GM23338 (cell line): ENCODE measurements around the gene CFAP299. TPM values are rescaled to one million over a fixed set of nuclear protein-coding genes. Genes with fewer than 3 reads are reported as not detected.

ENCODE experiments used
- ATAC-seq: fragments of 200-7000 bp; cut with Tn5 transposase; 3 replicates; pipeline ENCODE4 v1.9.1; 2020
- DNase-seq: peaks from one replicate; pipeline ENCODE4 v3.0.0-alpha.2; 2015; ENCODE audit warnings: low spot score
- H2AFZ ChIP-seq: fragments of 200-600 bp; sonication (generic); 2 replicates; pipeline ENCODE4 v1.8.0; 2016; ENCODE audit warnings: antibody characterized with exemption, mild to moderate bottlenecking, moderate library complexity
- H3F3A ChIP-seq: fragments of 200-600 bp; sonication (generic); replicated peaks from 2 replicates; pipeline ENCODE4 v1.8.0; 2017; ENCODE audit warnings: antibody characterized with exemption, mixed run types, low read depth
- H3K27ac ChIP-seq: fragments of 200-600 bp; sonication (generic); 2 replicates; pipeline ENCODE4 v1.6.1; 2016; ENCODE audit warnings: low read depth
- H3K27me3 ChIP-seq: fragments of 200-600 bp; sonication (generic); 2 replicates; pipeline ENCODE4 v1.8.0; 2016; ENCODE audit warnings: mild to moderate bottlenecking, mixed run types, moderate library complexity; ENCODE audit not compliant: insufficient read depth
- H3K36me3 ChIP-seq: fragments of 200-600 bp; sonication (generic); 2 replicates; pipeline ENCODE4 v1.8.0; 2016; ENCODE audit warnings: mild to moderate bottlenecking; ENCODE audit not compliant: insufficient read depth
- H3K4me1 ChIP-seq: fragments of 200-600 bp; sonication (generic); 2 replicates; pipeline ENCODE4 v1.8.0; 2016; ENCODE audit warnings: mild to moderate bottlenecking, moderate library complexity; ENCODE audit not compliant: insufficient read depth
- H3K4me2 ChIP-seq: fragments of 200-600 bp; sonication (generic); 2 replicates; pipeline ENCODE4 v1.7.1; 2017; ENCODE audit warnings: mixed run types
- H3K4me3 ChIP-seq: fragments of 200-600 bp; sonication (generic); 2 replicates; pipeline ENCODE4 v1.6.1; 2016; ENCODE audit warnings: mixed run types
- H3K79me2 ChIP-seq: fragments of 200-600 bp; sonication (generic); replicated peaks from 2 replicates; pipeline ENCODE4 v1.8.0; 2017; ENCODE audit warnings: mild to moderate bottlenecking; ENCODE audit not compliant: insufficient read depth
- H3K9me2 ChIP-seq: fragments of 200-600 bp; sonication (generic); 2 replicates; pipeline ENCODE4 v1.8.0; 2017; ENCODE audit not compliant: insufficient read depth
- H4K20me1 ChIP-seq: fragments of 200-600 bp; sonication (generic); replicated peaks from 2 replicates; pipeline ENCODE4 v1.8.0; 2017; ENCODE audit warnings: mild to moderate bottlenecking; ENCODE audit not compliant: insufficient read depth
- H3K27ac Mint-ChIP-seq: 2 replicates; pipeline ENCODE4 v1.8.0; 2020; ENCODE audit warnings: inconsistent platforms, mild to moderate bottlenecking, moderate library complexity, mixed read lengths
- H3K27me3 Mint-ChIP-seq: 3 replicates; pipeline ENCODE4 v1.8.0; 2022; ENCODE audit warnings: low read depth, mild to moderate bottlenecking, moderate library complexity, mixed read lengths, inconsistent platforms; ENCODE audit not compliant: insufficient read depth, poor library complexity
- H3K36me3 Mint-ChIP-seq: 3 replicates; pipeline ENCODE4 v1.8.0; 2021; ENCODE audit warnings: low read depth, mild to moderate bottlenecking, inconsistent platforms, moderate library complexity, mixed read lengths
- H3K4me1 Mint-ChIP-seq: 3 replicates; pipeline ENCODE4 v1.8.0; 2020; ENCODE audit warnings: mild to moderate bottlenecking, inconsistent platforms, mixed read lengths
- H3K4me3 Mint-ChIP-seq: 3 replicates; pipeline ENCODE4 v1.8.0; 2021; ENCODE audit warnings: moderate library complexity, mild to moderate bottlenecking, inconsistent platforms, mixed read lengths
- H3K9me3 Mint-ChIP-seq: 3 replicates; pipeline ENCODE4 v1.8.0; 2020; ENCODE audit warnings: moderate library complexity, mild to moderate bottlenecking, inconsistent platforms, mixed read lengths
- CREB1 ChIP-seq: fragments of 250-450 bp; sonication (Bioruptor Pico); IDR thresholded peaks from 2 replicates; pipeline ENCODE4 v1.5.0; 2020; ENCODE audit warnings: low read depth, mild to moderate bottlenecking, moderate library complexity
- EZH2 ChIP-seq: fragments of 200-600 bp; sonication (generic); IDR thresholded peaks from one replicate; pipeline ENCODE4 v1.8.0; 2017; ENCODE audit warnings: antibody characterized with exemption, mild to moderate bottlenecking, low read depth; ENCODE audit not compliant: unreplicated experiment
- EZH2phosphoT487 ChIP-seq: fragments of 200-600 bp; sonication (generic); IDR thresholded peaks from one replicate; pipeline ENCODE4 v1.8.1; 2018; ENCODE audit warnings: antibody characterized with exemption; ENCODE audit not compliant: unreplicated experiment
- JUNB ChIP-seq: IDR thresholded peaks from one replicate; pipeline ENCODE4 v1.6.1; 2016; ENCODE audit warnings: antibody characterized with exemption; ENCODE audit not compliant: unreplicated experiment
- NANOG ChIP-seq: IDR thresholded peaks from 2 replicates; pipeline ENCODE4 v1.6.1; 2016; ENCODE audit warnings: antibody characterized with exemption, borderline replicate concordance
- POLR2AphosphoS5 ChIP-seq: IDR thresholded peaks from 2 replicates; pipeline ENCODE4 v1.6.1; 2016; ENCODE audit warnings: antibody characterized with exemption, low read depth
- STAT1 ChIP-seq: IDR thresholded peaks from one replicate; pipeline ENCODE4 v1.6.1; 2016; ENCODE audit warnings: antibody characterized with exemption; ENCODE audit not compliant: unreplicated experiment
- ZNF114 ChIP-seq: fragments of 250-450 bp; sonication (Bioruptor Pico); IDR thresholded peaks from 2 replicates; pipeline ENCODE4 v1.5.0; 2020; ENCODE audit warnings: mild to moderate bottlenecking, moderate library complexity
- ZNF331 ChIP-seq: fragments of 250-450 bp; sonication (Bioruptor Pico); IDR thresholded peaks from 2 replicates; pipeline ENCODE4 v1.5.0; 2020; ENCODE audit warnings: low read depth, mild to moderate bottlenecking, moderate library complexity
- polyA plus RNA-seq: library from polyadenylated mRNA; unstranded; fragments of >200 nt; fragmentation: Nextera tagmentation; extraction: Ambion mirVana; gene quantifications from 2 replicates; pipeline ENCODE4 v1.2.1, GENCODE V29; 2016
- total RNA-seq: library from RNA; depleted of rRNA; stranded (reverse); fragments of >200 nt; shearing (Covaris generic); gene quantifications from 2 replicates; pipeline ENCODE4 v1.2.3, GENCODE V29; 2014
- TF ChIP-seq, protein P1 (sequence below): IDR thresholded peaks from 2 replicates; pipeline ENCODE4 v1.6.1; 2016; ENCODE audit warnings: antibody characterized with exemption
- TF ChIP-seq, protein P2 (sequence below): fragments of 250-450 bp; sonication (Bioruptor Pico); IDR thresholded peaks from 2 replicates; pipeline ENCODE4 v1.5.0; 2020; ENCODE audit warnings: mild to moderate bottlenecking, moderate library complexity
- TF ChIP-seq, protein P3 (sequence below): IDR thresholded peaks from one replicate; pipeline ENCODE4 v1.6.1; 2018; ENCODE audit warnings: antibody characterized with exemption; ENCODE audit not compliant: unreplicated experiment

CFAP299 gene
- total and polyA plus RNA-seq, 2 experiments from 2014 or later = not detected

DNA sequence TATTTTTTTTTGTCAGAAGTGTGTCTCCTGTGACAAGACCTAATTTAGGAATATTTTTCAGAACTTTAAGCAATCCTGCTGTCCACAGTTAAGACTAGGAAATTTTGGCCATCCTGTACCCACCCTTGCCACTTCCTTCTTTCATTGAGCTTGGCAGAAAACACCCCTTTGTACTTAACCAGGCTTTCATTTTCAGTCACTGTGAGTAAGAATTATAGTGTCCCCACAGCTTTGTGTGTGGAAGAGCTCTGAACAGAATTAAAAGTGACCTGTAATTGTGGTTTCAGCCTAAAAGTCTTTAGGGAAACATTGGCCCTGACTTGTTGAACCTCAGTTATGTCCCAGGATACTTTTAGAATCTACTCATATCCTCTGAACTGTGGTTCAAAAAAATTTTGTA is 541.3 kb downstream of the CFAP299 start:
- Histone ChIP-seq H3K27me3 (no peaks in the 10 kb centered on the region), H4K20me1 (no peaks in the 10 kb centered on the region), H3F3A (no peaks in the 10 kb centered on the region), H3K79me2 (no peaks in the 10 kb centered on the region), H2AFZ (no peak overlapping the region), H3K4me1 (no peaks in the 10 kb centered on the region), H3K36me3 (no peaks in the 10 kb centered on the region), H3K27ac (no peak overlapping the region), H3K4me2 (no peak overlapping the region), H3K4me3 (no peak overlapping the region), H3K9me2 (no peaks in the 10 kb centered on the region; the same call in 1 of the 2 replicates)
- Mint-ChIP-seq H3K4me3 (no peak overlapping the region), H3K27ac (no peak overlapping the region), H3K9me3 (no peaks in the 10 kb centered on the region), H3K4me1 (peaks cover 4% of the 10 kb centered on the region; the same call in 2 of the 3 replicates), H3K36me3 (no peaks in the 10 kb centered on the region), H3K27me3 (peaks cover 2% of the 10 kb centered on the region)
- ATAC-seq (no peak), DNase-seq (no peak)
- TF ChIP-seq, protein P1, sequence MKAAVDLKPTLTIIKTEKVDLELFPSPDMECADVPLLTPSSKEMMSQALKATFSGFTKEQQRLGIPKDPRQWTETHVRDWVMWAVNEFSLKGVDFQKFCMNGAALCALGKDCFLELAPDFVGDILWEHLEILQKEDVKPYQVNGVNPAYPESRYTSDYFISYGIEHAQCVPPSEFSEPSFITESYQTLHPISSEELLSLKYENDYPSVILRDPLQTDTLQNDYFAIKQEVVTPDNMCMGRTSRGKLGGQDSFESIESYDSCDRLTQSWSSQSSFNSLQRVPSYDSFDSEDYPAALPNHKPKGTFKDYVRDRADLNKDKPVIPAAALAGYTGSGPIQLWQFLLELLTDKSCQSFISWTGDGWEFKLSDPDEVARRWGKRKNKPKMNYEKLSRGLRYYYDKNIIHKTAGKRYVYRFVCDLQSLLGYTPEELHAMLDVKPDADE = no peak
- TF ChIP-seq CREB1 (no peak), STAT1 (no peak), JUNB (no peak), ZNF114 (CRISPR knock-in tag) (no peak), EZH2 (no peak), NANOG (no peak), EZH2phosphoT487 (no peak), POLR2AphosphoS5 (no peak), ZNF331 (CRISPR knock-in tag) (no peak)
- TF ChIP-seq, protein P2, sequence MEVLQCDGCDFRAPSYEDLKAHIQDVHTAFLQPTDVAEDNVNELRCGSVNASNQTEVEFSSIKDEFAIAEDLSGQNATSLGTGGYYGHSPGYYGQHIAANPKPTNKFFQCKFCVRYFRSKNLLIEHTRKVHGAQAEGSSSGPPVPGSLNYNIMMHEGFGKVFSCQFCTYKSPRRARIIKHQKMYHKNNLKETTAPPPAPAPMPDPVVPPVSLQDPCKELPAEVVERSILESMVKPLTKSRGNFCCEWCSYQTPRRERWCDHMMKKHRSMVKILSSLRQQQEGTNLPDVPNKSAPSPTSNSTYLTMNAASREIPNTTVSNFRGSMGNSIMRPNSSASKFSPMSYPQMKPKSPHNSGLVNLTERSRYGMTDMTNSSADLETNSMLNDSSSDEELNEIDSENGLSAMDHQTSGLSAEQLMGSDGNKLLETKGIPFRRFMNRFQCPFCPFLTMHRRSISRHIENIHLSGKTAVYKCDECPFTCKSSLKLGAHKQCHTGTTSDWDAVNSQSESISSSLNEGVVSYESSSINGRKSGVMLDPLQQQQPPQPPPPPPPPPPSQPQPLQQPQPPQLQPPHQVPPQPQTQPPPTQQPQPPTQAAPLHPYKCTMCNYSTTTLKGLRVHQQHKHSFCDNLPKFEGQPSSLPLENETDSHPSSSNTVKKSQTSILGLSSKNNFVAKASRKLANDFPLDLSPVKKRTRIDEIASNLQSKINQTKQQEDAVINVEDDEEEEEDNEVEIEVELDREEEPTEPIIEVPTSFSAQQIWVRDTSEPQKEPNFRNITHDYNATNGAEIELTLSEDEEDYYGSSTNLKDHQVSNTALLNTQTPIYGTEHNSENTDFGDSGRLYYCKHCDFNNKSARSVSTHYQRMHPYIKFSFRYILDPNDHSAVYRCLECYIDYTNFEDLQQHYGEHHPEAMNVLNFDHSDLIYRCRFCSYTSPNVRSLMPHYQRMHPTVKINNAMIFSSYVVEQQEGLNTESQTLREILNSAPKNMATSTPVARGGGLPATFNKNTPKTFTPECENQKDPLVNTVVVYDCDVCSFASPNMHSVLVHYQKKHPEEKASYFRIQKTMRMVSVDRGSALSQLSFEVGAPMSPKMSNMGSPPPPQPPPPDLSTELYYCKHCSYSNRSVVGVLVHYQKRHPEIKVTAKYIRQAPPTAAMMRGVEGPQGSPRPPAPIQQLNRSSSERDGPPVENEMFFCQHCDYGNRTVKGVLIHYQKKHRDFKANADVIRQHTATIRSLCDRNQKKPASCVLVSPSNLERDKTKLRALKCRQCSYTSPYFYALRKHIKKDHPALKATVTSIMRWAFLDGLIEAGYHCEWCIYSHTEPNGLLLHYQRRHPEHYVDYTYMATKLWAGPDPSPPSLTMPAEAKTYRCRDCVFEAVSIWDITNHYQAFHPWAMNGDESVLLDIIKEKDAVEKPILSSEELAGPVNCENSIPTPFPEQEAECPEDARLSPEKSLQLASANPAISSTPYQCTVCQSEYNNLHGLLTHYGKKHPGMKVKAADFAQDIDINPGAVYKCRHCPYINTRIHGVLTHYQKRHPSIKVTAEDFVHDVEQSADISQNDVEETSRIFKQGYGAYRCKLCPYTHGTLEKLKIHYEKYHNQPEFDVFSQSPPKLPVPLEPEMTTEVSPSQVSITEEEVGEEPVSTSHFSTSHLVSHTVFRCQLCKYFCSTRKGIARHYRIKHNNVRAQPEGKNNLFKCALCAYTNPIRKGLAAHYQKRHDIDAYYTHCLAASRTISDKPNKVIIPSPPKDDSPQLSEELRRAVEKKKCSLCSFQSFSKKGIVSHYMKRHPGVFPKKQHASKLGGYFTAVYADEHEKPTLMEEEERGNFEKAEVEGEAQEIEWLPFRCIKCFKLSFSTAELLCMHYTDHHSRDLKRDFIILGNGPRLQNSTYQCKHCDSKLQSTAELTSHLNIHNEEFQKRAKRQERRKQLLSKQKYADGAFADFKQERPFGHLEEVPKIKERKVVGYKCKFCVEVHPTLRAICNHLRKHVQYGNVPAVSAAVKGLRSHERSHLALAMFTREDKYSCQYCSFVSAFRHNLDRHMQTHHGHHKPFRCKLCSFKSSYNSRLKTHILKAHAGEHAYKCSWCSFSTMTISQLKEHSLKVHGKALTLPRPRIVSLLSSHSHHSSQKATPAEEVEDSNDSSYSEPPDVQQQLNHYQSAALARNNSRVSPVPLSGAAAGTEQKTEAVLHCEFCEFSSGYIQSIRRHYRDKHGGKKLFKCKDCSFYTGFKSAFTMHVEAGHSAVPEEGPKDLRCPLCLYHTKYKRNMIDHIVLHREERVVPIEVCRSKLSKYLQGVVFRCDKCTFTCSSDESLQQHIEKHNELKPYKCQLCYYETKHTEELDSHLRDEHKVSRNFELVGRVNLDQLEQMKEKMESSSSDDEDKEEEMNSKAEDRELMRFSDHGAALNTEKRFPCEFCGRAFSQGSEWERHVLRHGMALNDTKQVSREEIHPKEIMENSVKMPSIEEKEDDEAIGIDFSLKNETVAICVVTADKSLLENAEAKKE (CRISPR knock-in tag) = no peak
- TF ChIP-seq, protein P3, sequence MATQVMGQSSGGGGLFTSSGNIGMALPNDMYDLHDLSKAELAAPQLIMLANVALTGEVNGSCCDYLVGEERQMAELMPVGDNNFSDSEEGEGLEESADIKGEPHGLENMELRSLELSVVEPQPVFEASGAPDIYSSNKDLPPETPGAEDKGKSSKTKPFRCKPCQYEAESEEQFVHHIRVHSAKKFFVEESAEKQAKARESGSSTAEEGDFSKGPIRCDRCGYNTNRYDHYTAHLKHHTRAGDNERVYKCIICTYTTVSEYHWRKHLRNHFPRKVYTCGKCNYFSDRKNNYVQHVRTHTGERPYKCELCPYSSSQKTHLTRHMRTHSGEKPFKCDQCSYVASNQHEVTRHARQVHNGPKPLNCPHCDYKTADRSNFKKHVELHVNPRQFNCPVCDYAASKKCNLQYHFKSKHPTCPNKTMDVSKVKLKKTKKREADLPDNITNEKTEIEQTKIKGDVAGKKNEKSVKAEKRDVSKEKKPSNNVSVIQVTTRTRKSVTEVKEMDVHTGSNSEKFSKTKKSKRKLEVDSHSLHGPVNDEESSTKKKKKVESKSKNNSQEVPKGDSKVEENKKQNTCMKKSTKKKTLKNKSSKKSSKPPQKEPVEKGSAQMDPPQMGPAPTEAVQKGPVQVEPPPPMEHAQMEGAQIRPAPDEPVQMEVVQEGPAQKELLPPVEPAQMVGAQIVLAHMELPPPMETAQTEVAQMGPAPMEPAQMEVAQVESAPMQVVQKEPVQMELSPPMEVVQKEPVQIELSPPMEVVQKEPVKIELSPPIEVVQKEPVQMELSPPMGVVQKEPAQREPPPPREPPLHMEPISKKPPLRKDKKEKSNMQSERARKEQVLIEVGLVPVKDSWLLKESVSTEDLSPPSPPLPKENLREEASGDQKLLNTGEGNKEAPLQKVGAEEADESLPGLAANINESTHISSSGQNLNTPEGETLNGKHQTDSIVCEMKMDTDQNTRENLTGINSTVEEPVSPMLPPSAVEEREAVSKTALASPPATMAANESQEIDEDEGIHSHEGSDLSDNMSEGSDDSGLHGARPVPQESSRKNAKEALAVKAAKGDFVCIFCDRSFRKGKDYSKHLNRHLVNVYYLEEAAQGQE = no peak
